ENCODE data around the gene GRK6.
A peak's percentile ranks its signal among the peaks of the same experiment; 100 is the strongest.

GRK6 gene

DNA sequence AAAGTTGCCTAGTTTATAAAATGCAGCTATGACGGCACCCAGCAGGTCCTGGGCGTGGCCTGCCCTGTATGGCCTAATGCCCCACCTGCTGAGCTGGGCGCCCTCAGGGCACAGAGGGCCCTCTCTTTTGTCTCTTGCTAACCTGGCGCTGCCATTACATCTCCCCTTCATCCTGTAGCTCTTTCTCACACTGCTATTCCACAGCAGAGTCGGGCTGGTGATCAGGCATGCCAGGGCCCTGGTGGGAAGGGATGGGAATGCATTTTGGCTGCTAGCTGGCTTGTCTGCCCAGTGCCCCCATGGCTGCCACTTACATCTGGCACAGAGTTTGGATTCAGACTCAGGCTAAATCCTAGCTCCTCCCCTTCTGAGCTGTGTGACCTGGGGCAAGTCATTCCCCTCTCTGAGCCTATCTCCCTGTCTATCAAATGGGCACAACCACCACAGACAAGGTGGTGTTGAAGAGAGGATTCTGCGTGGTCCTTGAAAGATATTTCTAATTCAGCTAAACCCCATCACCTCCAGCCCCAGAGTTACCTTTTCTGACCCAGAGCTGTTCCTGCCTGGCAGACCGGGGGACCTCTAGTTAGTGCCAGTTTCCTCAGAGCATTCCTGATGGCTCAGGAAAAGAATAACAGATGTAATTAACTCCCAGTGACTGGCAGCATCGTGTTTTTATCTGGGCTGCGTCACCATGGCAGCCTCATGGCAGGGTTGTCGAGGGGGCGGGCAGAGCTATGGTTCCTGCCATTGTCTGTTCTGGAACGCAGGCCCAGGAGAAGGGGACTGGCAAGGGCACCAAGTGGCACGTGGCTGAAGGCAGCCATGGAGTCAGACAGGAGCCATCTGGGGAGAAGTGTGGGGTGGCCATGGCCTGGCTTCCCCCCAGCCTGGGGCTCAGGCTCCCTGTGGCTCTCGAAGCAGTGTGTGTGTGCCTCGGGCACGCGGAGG is 26.5 kb downstream of the GRK6 start:
- no peak for DNase-seq (ENCODE audit: low read depth in 1 of 2, low spot score in 1 of 2)

- DNase-seq (ENCODE audit: low read depth in 1 of 2, low spot score in 1 of 2), result no peak
Measured at GRCh38 chr5:177453852-177454396, 27.4 kb downstream of the GRK6 start.

- DNase-seq (ENCODE audit: low read depth in 1 of 2, low spot score in 1 of 2), result peak; percentile 88 to 96
Measured at GRCh38 chr5:177454397-177455035, 28.0 kb downstream of the GRK6 start.

DNA sequence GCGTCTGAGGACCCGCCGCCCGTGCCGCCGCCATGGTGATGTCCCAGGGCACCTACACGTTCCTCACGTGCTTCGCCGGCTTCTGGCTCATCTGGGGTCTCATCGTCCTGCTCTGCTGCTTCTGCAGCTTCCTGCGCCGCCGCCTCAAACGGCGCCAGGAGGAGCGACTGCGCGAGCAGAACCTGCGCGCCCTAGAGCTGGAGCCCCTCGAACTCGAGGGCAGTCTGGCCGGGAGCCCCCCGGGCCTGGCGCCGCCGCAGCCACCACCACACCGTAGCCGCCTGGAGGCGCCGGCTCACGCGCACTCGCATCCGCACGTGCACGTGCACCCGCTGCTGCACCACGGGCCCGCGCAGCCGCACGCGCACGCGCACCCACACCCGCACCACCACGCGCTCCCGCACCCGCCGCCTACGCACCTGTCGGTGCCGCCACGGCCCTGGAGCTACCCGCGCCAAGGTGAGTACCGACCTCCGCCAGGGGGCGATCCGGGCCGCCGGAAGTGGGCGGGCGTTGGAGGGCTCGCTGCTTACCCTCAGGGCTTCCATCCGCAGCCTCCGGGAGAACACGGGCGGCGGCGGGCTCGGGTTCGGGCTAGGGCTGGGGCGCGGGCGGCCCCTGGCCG is 28.7 kb downstream of the GRK6 start:
- peak; percentile 81 to 91 for DNase-seq (ENCODE audit: low read depth in 1 of 2, low spot score in 1 of 2)

DNA sequence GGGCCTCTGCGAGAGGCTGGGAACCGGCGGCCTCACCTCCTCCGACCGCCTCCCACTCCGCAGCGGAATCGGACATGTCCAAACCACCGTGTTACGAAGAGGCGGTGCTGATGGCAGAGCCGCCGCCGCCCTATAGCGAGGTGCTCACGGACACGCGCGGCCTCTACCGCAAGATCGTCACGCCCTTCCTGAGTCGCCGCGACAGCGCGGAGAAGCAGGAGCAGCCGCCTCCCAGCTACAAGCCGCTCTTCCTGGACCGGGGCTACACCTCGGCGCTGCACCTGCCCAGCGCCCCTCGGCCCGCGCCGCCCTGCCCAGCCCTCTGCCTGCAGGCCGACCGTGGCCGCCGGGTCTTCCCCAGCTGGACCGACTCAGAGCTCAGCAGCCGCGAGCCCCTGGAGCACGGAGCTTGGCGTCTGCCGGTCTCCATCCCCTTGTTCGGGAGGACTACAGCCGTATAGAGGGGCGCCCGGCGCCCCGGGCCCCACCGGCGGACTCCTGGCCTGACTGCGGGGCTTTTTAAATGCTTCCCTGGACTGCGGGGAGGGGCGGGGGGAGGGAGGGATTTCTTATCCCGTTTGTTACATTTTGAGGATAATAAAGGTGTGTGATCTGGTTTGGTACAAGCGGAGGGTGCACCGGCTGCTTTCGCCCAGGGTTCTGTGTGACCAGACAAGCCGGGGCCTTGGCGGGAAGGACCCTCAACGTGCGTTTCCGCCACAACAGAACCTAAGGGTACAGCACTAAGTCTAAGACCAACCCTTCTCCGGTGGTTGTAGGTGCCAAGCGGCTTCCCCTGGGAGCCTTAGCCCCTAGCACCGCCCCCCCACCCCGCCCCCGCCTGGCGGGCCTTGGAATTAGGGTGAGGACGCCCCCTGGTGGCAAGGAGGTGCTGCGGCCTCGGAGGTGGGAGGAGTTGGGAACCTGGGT is 29.4 kb downstream of the GRK6 start:
- DNase-seq (ENCODE audit: low read depth in 1 of 2, low spot score in 1 of 2), result peak; percentile 93 to 98

- no peak for DNase-seq (ENCODE audit: low read depth in 1 of 2, low spot score in 1 of 2)
Measured at GRCh38 chr5:177456591-177456964, 30.1 kb downstream of the GRK6 start.

GRCh38 chr5:177456976-177457851 is 30.7 kb downstream of the GRK6 start:
- DNase-seq (ENCODE audit: low read depth in 1 of 2, low spot score in 1 of 2), result no peak

DNA sequence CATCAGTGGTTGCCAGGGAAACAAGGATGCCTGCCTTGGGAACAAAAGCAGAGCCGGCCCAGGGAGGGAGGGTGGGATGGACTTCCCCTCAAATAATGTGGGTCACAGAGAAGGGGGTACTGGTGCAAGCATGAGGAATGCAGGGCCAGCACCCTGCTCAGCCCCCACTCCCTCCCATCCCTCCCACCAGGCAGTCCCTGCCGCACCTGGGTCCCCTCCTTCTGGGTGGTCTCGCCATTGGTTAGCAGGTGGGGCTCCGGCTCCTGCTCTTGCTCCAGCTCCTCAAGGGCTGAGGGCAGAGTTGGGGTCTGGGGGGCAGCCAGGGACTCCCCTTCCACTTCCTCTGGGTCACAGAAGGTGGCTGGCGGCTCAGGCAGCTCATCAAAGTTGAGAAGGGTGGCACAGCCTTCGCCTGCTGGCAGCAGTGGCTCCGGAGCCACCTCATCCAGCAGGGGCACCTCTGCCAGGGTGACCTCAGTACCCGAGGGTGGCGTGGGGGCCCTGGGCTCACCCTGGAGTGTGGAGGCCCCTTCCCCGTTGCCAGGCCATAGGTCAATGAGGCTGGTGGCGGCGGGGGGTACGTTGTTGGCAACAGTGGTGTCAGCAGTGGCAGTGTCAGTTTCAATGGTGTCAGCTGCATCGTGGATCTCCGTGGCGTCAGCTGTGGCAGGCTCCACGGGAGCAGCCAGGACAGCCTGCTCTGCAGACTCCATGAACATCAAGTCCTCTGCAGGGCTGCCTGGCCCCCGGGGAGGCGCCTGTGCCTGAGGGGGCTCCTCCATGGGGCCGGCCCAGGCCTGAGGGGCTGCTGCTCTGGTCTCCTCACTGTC is 31.6 kb downstream of the GRK6 start:
- DNase-seq (ENCODE audit: low read depth in 1 of 2, low spot score in 1 of 2), result no peak

- no peak for DNase-seq (ENCODE audit: low read depth in 1 of 2, low spot score in 1 of 2)
Measured at GRCh38 chr5:177458912-177459350, 32.5 kb downstream of the GRK6 start.

DNA sequence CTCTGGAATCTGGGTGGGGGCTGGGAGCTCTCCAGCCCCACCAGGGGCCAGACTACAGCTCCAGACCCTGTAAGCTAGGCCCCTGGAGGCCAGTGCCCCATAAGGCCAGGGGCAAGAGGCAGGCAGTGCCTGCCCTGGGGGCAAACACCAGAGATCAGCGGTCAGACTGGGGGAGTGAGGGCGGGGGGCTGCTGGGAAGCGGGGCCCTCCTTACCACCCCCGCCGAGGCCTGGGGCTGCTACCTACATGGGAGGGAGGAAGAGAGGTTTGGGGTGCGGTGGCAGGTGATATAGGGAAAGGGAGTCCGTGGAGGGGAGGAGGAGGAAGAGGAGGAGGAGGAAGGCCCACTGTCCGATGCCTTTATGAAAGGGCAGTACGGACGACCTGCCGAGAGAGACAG is 32.9 kb downstream of the GRK6 start:
- DNase-seq (ENCODE audit: low read depth in 1 of 2, low spot score in 1 of 2), result no peak

GRCh38 chr5:177459819-177460628 is 33.5 kb downstream of the GRK6 start:
- no peak for DNase-seq (ENCODE audit: low read depth in 1 of 2, low spot score in 1 of 2)

GRCh38 chr5:177462021-177462670 is 35.7 kb downstream of the GRK6 start:
- no peak for DNase-seq (ENCODE audit: low read depth in 1 of 2, low spot score in 1 of 2)

DNA sequence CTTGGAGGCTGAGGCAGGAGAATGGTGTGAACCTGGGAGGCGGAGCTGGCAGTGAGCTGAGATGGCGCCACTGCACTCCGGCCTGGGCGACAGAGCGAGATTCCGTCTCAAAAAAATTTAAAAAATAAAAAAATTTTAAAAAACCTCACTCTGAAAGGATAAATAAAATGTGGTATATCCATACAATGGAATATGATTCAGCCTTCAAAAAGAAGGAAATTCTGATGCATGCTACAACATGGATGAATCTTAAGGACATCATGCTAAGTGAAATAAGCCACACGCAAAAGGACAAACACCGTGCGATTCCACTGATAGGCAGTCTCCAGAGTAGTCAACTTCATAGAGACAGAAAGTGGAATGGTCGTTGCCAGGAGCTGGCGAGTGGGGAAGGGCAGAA is 38.6 kb downstream of the GRK6 start:
- DNase-seq (ENCODE audit: low read depth in 1 of 2, low spot score in 1 of 2), result no peak

GRCh38 chr5:177466861-177467260 is 40.4 kb downstream of the GRK6 start:
- no peak for DNase-seq (ENCODE audit: low read depth in 1 of 2, low spot score in 1 of 2)

DNA sequence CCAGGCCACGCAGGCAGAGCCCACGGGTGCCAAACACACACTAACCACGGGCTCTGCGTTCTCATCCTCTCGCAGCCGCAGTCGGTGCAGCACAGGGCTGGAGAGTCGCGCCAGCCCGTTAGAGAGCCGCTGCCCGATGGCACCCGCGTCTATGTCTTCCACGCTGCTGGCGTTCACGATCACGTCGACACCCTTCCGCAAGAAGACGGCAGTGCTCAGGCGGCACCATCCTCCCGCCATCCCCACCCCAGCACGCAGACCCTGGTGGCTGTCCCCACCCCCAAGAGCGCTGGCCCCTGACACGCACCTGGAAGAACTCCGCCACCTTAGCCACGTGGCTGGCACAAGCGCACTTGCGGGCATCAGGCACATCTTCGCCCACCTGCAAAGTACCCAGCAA is 41.0 kb downstream of the GRK6 start:
- no peak for DNase-seq (ENCODE audit: low read depth in 1 of 2, low spot score in 1 of 2)

- no peak for DNase-seq (ENCODE audit: low read depth in 1 of 2, low spot score in 1 of 2)
Measured at GRCh38 chr5:177468329-177468684, 41.8 kb downstream of the GRK6 start.

All from activated T-helper 1 cell treated with anti-CD3 and anti-CD28 coated beads, Interleukin-2, amount 50 U/mL, for 16 hours (primary cell).